Breast epithelium (tissue), 3 donors: ENCODE results near the gene CDC14B.

Experiments
- POLR2AphosphoS5 ChIP-seq, 3 donors: sonication (generic); formaldehyde crosslinking; IDR thresholded peaks; one replicate each; pipeline ENCODE4 v1.6.1; 2017; ENCODE audit warnings: antibody characterized with exemption in 3 of 3
- TF ChIP-seq, protein P1 (sequence below), 3 donors: fragments of 450-650 bp; IDR thresholded peaks; one replicate each; pipeline ENCODE4 v1.5.1; 2016 to 2017; ENCODE audit warnings: antibody characterized with exemption in 3 of 3, mild to moderate bottlenecking in 3 of 3, moderate library complexity in 3 of 3

DNA sequence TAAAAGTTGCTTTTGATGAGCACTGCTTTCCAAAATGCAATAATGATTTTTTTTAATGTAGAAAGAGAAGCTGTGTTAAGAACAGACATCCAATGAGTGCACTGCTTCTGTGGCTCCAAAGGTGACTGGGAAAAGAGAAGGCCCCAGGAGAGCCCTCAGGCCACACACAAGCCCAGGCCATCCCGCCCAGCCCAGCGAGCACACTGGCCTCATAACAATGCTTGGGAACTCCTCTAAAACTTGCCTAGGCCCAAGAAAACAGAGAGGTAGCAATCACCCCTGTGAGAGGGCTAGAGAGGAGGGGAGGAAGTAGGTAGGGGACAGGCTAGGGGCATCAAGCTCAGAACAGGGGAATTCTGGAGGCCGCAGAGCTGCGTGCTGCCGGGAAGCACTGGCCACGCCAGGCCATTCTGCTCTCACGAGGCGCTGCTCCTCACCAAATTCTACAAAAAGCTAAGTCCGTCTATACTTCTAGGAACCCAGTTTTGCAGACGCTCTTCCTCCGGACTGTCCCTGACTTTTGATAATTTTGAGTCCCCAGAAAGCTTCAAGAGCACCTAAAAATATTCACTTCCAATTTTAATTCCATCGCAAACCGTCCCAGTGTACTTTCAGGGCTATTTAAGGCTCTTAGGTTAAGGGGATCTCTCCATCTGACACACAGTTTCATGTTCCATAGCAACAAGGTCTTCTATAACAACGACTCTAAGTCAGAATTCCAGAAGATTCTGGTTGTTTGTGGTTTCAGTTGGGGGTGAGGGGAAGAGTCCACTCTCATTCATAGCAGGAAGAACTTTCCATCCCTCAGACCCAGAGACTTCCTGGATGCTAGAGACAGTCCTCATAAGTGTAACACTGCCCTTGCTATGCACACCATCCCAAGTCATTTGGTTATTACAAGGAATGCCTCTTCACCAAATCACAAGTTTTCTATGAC is 118.7 kb downstream of the CDC14B start:
- TF ChIP-seq, protein P1, sequence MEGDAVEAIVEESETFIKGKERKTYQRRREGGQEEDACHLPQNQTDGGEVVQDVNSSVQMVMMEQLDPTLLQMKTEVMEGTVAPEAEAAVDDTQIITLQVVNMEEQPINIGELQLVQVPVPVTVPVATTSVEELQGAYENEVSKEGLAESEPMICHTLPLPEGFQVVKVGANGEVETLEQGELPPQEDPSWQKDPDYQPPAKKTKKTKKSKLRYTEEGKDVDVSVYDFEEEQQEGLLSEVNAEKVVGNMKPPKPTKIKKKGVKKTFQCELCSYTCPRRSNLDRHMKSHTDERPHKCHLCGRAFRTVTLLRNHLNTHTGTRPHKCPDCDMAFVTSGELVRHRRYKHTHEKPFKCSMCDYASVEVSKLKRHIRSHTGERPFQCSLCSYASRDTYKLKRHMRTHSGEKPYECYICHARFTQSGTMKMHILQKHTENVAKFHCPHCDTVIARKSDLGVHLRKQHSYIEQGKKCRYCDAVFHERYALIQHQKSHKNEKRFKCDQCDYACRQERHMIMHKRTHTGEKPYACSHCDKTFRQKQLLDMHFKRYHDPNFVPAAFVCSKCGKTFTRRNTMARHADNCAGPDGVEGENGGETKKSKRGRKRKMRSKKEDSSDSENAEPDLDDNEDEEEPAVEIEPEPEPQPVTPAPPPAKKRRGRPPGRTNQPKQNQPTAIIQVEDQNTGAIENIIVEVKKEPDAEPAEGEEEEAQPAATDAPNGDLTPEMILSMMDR (IDR thresholded peaks at IDR 0.05), result no peak
- TF ChIP-seq POLR2AphosphoS5 (IDR thresholded peaks at IDR 0.05), result no peak
